HepG2 (cell line): ENCODE measurements around the gene NRSN2. TPM values are rescaled to one million over a fixed set of nuclear protein-coding genes. Genes with fewer than 3 reads are reported as not detected.

Experiments used
- ATM ChIP-seq: fragments of 450-650 bp; IDR thresholded peaks from 2 replicates; pipeline ENCODE4 v1.7.1; 2017; ENCODE audit warnings: mild to moderate bottlenecking, borderline replicate concordance
- ATRX ChIP-seq: sonication (generic); formaldehyde crosslinking; IDR thresholded peaks from 2 replicates; pipeline ENCODE4 v1.4.0; 2020; ENCODE audit warnings: missing genetic modification reagents, borderline replicate concordance
- BRCA1 ChIP-seq: sonication (generic); formaldehyde crosslinking; IDR thresholded peaks from 2 replicates; pipeline ENCODE4 v1.4.0; 2020; ENCODE audit warnings: missing genetic modification reagents
- DRAP1 ChIP-seq: IDR thresholded peaks from 2 replicates; pipeline ENCODE4 v1.6.1; 2016; ENCODE audit warnings: missing genetic modification reagents, missing compliant biosample characterization
- EEA1 ChIP-seq: sonication (generic); formaldehyde crosslinking; IDR thresholded peaks from 2 replicates; pipeline ENCODE4 v1.5.1; 2020; ENCODE audit warnings: mild to moderate bottlenecking, missing genetic modification reagents, borderline replicate concordance
- FOXM1 ChIP-seq: sonication (generic); formaldehyde crosslinking; IDR thresholded peaks from 2 replicates; pipeline ENCODE4 v1.5.0; 2020; ENCODE audit warnings: missing genetic modification reagents
- GPN1 ChIP-seq: sonication (generic); formaldehyde crosslinking; IDR thresholded peaks from 2 replicates; pipeline ENCODE4 v1.5.1; 2020; ENCODE audit warnings: missing genetic modification reagents, borderline replicate concordance
- IRF9 ChIP-seq: sonication (generic); formaldehyde crosslinking; IDR thresholded peaks from 2 replicates; pipeline ENCODE4 v1.8.0; 2022; ENCODE audit warnings: missing genetic modification reagents, mild to moderate bottlenecking, borderline replicate concordance
- MED1 ChIP-seq: sonication (generic); formaldehyde crosslinking; IDR thresholded peaks from 2 replicates; pipeline ENCODE4 v1.4.0; 2020; ENCODE audit warnings: missing genetic modification reagents
- NKX3-1 ChIP-seq: sonication (generic); formaldehyde crosslinking; IDR thresholded peaks from 2 replicates; pipeline ENCODE4 v1.5.0; 2020; ENCODE audit warnings: missing genetic modification reagents
- ZBTB20 ChIP-seq: sonication (generic); formaldehyde crosslinking; IDR thresholded peaks from 2 replicates; pipeline ENCODE4 v1.8.1; 2023; ENCODE audit warnings: missing genetic modification reagents, low read depth, mild to moderate bottlenecking, borderline replicate concordance
- ZBTB37 ChIP-seq: sonication (generic); formaldehyde crosslinking; IDR thresholded peaks from 2 replicates; pipeline ENCODE4 v1.4.0; 2020; ENCODE audit warnings: mild to moderate bottlenecking, missing genetic modification reagents
- ZNF644 ChIP-seq: IDR thresholded peaks from 2 replicates; pipeline ENCODE4 v1.6.1; 2016; ENCODE audit warnings: low read depth
- ZNF737 ChIP-seq: sonication (generic); formaldehyde crosslinking; IDR thresholded peaks from 2 replicates; pipeline ENCODE4 v1.5.0; 2020; ENCODE audit warnings: missing genetic modification reagents, mild to moderate bottlenecking, borderline replicate concordance
- polyA plus RNA-seq, 8 experiments: library from polyadenylated mRNA; depleted of rRNA in 3 of 8; stranded (reverse) in 7 of 8; unstranded in 1 of 8; fragments of >200 nt; fragmentation: Illumina TruSeq in 4 of 8; extraction: Trizol in 4 of 8; gene quantifications; 2 replicates each; pipeline versions ENCODE4 v1.2.1 to v1.2.3, GENCODE V29; 2011 to 2016; ENCODE audit warnings: low read depth in 4 of 8, missing spikeins in 1 of 8, mixed read lengths in 1 of 8; ENCODE audit not compliant: insufficient read depth in 1 of 8
- total RNA-seq, 5 experiments: library from RNA; depleted of rRNA; stranded (reverse); fragments of >200 nt; fragmentation: Illumina TruSeq; extraction: Trizol; gene quantifications; 2 replicates each; pipeline ENCODE4 v1.2.3, GENCODE V29; 2016; ENCODE audit warnings: low read depth in 1 of 5
- TF ChIP-seq, protein P1 (sequence below): sonication (generic); formaldehyde crosslinking; IDR thresholded peaks from 2 replicates; pipeline ENCODE4 v1.4.0; 2020; ENCODE audit warnings: missing genetic modification reagents, mild to moderate bottlenecking, borderline replicate concordance
- TF ChIP-seq, protein P2 (sequence below): sonication (generic); formaldehyde crosslinking; IDR thresholded peaks from 2 replicates; pipeline ENCODE4 v1.5.0; 2020; ENCODE audit warnings: mild to moderate bottlenecking, missing genetic modification reagents
- TF ChIP-seq, protein P3 (sequence below): sonication (generic); formaldehyde crosslinking; IDR thresholded peaks from 2 replicates; pipeline ENCODE4 v1.8.0; 2022; ENCODE audit warnings: missing genetic modification reagents, low read depth, mild to moderate bottlenecking, borderline replicate concordance
- TF ChIP-seq, protein P4 (sequence below): sonication (generic); formaldehyde crosslinking; IDR thresholded peaks from 2 replicates; pipeline ENCODE4 v1.5.0; 2020; ENCODE audit warnings: mild to moderate bottlenecking, missing genetic modification reagents, borderline replicate concordance

The NRSN2 gene
- total and polyA plus RNA-seq, 2 of the 13 experiments (the other 11 are each of a cell fraction or from before 2014, with no cell fraction given) = 32.3 to 49.4 TPM

GRCh38 chr20:354298-354977, 7.5 kb downstream of the NRSN2 start (continued):
- TF ChIP-seq IRF9 (CRISPR knock-in tag) (peak; percentile 97; the same call in 1 of the 2 replicates), ATM (no peak), DRAP1 (CRISPR knock-in tag) (peak; percentile 13; the same call in 1 of the 2 replicates), FOXM1 (no peak), ATRX (CRISPR knock-in tag) (no peak), GPN1 (no peak), ZNF737 (CRISPR knock-in tag) (no peak; the same call in 1 of the 2 replicates), EEA1 (CRISPR knock-in tag) (no peak), BRCA1 (CRISPR knock-in tag) (no peak), MED1 (CRISPR knock-in tag) (peak; percentile 59; the same call in 1 of the 2 replicates), NKX3-1 (no peak), ZNF644 (CRISPR knock-in tag) (no peak), ZBTB37 (CRISPR knock-in tag) (no peak), ZBTB20 (CRISPR knock-in tag) (no peak)
- TF ChIP-seq, protein P1, sequence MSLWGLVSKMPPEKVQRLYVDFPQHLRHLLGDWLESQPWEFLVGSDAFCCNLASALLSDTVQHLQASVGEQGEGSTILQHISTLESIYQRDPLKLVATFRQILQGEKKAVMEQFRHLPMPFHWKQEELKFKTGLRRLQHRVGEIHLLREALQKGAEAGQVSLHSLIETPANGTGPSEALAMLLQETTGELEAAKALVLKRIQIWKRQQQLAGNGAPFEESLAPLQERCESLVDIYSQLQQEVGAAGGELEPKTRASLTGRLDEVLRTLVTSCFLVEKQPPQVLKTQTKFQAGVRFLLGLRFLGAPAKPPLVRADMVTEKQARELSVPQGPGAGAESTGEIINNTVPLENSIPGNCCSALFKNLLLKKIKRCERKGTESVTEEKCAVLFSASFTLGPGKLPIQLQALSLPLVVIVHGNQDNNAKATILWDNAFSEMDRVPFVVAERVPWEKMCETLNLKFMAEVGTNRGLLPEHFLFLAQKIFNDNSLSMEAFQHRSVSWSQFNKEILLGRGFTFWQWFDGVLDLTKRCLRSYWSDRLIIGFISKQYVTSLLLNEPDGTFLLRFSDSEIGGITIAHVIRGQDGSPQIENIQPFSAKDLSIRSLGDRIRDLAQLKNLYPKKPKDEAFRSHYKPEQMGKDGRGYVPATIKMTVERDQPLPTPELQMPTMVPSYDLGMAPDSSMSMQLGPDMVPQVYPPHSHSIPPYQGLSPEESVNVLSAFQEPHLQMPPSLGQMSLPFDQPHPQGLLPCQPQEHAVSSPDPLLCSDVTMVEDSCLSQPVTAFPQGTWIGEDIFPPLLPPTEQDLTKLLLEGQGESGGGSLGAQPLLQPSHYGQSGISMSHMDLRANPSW = no peak; the same call in 1 of the 2 replicates
- TF ChIP-seq, protein P2, sequence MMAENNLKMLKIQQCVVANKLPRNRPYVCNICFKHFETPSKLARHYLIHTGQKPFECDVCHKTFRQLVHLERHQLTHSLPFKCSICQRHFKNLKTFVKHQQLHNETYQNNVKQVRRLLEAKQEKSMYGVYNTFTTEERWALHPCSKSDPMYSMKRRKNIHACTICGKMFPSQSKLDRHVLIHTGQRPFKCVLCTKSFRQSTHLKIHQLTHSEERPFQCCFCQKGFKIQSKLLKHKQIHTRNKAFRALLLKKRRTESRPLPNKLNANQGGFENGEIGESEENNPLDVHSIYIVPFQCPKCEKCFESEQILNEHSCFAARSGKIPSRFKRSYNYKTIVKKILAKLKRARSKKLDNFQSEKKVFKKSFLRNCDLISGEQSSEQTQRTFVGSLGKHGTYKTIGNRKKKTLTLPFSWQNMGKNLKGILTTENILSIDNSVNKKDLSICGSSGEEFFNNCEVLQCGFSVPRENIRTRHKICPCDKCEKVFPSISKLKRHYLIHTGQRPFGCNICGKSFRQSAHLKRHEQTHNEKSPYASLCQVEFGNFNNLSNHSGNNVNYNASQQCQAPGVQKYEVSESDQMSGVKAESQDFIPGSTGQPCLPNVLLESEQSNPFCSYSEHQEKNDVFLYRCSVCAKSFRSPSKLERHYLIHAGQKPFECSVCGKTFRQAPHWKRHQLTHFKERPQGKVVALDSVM (CRISPR knock-in tag) = peak; percentile 61
- TF ChIP-seq, protein P3, sequence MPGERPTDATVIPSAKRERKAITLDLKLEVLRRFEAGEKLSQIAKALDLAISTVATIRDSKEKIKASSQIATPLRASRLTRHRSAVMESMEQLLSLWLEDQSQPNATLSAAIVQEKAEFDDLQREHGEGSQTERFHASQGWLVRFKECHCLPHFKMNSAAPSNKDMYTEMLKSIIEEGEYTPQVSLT (CRISPR knock-in tag) = no peak
- TF ChIP-seq, protein P4, sequence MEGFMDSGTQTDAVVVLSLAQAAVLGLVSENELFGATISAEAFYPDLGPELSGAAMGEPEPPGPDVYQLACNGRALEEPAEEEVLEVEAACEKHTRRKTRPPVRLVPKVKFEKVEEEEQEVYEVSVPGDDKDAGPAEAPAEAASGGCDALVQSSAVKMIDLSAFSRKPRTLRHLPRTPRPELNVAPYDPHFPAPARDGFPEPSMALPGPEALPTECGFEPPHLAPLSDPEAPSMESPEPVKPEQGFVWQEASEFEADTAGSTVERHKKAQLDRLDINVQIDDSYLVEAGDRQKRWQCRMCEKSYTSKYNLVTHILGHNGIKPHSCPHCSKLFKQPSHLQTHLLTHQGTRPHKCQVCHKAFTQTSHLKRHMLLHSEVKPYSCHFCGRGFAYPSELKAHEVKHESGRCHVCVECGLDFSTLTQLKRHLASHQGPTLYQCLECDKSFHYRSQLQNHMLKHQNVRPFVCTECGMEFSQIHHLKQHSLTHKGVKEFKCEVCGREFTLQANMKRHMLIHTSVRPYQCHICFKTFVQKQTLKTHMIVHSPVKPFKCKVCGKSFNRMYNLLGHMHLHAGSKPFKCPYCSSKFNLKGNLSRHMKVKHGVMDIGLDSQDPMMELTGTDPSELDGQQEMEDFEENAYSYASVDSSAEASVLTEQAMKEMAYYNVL (CRISPR knock-in tag) = no peak; the same call in 1 of the 2 replicates
